ENCODE results near the gene DCST1. TPM values are rescaled to one million over a fixed set of nuclear protein-coding genes. Genes with fewer than 3 reads are reported as not detected.

The DCST1 gene
- total RNA-seq, 1 experiment from 2014 or later: not detected

GRCh38 chr1:155032886-155033285 lies 738 bp upstream of the DCST1 start:
- Histone ChIP-seq H3K9ac (ENCODE audit: low read length) (no peak overlapping the region), H3K27me3 (ENCODE audit: low read length) (no peaks in the 10 kb centered on the region), H2AFZ (ENCODE audit: low read length) (no peak overlapping the region), H3K9me3 (ENCODE audit: low read length) (no peaks in the 10 kb centered on the region), H3F3A (ENCODE audit: low read length, unreplicated experiment) (no peaks in the 10 kb centered on the region), H4K20me1 (ENCODE audit: low read length) (no peaks in the 10 kb centered on the region), H3K79me2 (ENCODE audit: low read length) (no peaks in the 10 kb centered on the region), H3K4me1 (ENCODE audit: insufficient read depth, low read length) (peaks cover 2% of the 10 kb centered on the region), H3K4me2 (ENCODE audit: low read length) (no peak overlapping the region), H3K27ac (ENCODE audit: low read length) (no peak overlapping the region), H3K9me2 (replicated peaks; ENCODE audit: low read length) (no peaks in the 10 kb centered on the region), H3K36me3 (ENCODE audit: low read depth, low read length) (no peaks in the 10 kb centered on the region), H3K4me3 (ENCODE audit: low read length) (no peak overlapping the region)
- intact Hi-C loops (cut with micrococcal nuclease): no loop called here
- ATAC-seq (no peak), DNase-seq (no peak)
- no TSS peak for BruUV-seq (replicated peaks)
- ChIA-PET CTCF (no interaction called here), POLR2A (ENCODE audit: unreplicated experiment) (no interaction called here)
- TF ChIP-seq EZH2phosphoT487 (IDR thresholded peaks at IDR 0.05; ENCODE audit: borderline replicate concordance, low read length) (no peak), EZH2 (IDR thresholded peaks at IDR 0.05; ENCODE audit: low read length, unreplicated experiment) (no peak), CTCF (conservative IDR thresholded peaks at IDR 0.05; ENCODE audit: low read depth, low read length) (no peak)

- Histone ChIP-seq H3K9me3 (ENCODE audit: low read length) (no peaks in the 10 kb centered on the region), H3K4me2 (ENCODE audit: low read length) (no peak overlapping the region), H3K27ac (ENCODE audit: low read length) (no peak overlapping the region), H4K20me1 (ENCODE audit: low read length) (no peaks in the 10 kb centered on the region), H3K4me1 (ENCODE audit: insufficient read depth, low read length) (peaks cover 18% of the 10 kb centered on the region), H3K79me2 (ENCODE audit: low read length) (no peaks in the 10 kb centered on the region), H3K9me2 (replicated peaks; ENCODE audit: low read length) (no peaks in the 10 kb centered on the region), H3K27me3 (ENCODE audit: low read length) (no peaks in the 10 kb centered on the region), H3K4me3 (ENCODE audit: low read length) (no peak overlapping the region), H2AFZ (ENCODE audit: low read length) (no peak overlapping the region), H3K9ac (ENCODE audit: low read length) (no peak overlapping the region), H3K36me3 (ENCODE audit: low read depth, low read length) (no peaks in the 10 kb centered on the region), H3F3A (ENCODE audit: low read length, unreplicated experiment) (no peaks in the 10 kb centered on the region)
- intact Hi-C loops (cut with micrococcal nuclease): no loop called here
- TF ChIP-seq EZH2 (IDR thresholded peaks at IDR 0.05; ENCODE audit: low read length, unreplicated experiment) (no peak), EZH2phosphoT487 (IDR thresholded peaks at IDR 0.05; ENCODE audit: borderline replicate concordance, low read length) (no peak), CTCF (conservative IDR thresholded peaks at IDR 0.05; ENCODE audit: low read depth, low read length) (no peak)
- BruUV-seq (replicated peaks): no TSS peak
- CTCF ChIA-PET: no interaction called here
- POLR2A ChIA-PET (ENCODE audit: unreplicated experiment): no interaction called here
- ATAC-seq: no peak
- no peak for DNase-seq
Measured at GRCh38 chr1:155034318-155035208, 939 bp downstream of the DCST1 start.

GRCh38 chr1:155035936-155036335 lies 2.3 kb downstream of the DCST1 start:
- ChIA-PET POLR2A (ENCODE audit: unreplicated experiment) (no interaction called here), CTCF (no interaction called here)
- no peaks in the 10 kb centered on the region for H3K9me2 ChIP-seq (replicated peaks; ENCODE audit: low read length)
- no TSS peak for BruUV-seq (replicated peaks)
- ATAC-seq (no peak), DNase-seq (no peak)
- H3K4me3 ChIP-seq (ENCODE audit: low read length): no peak overlapping the region
- no peaks in the 10 kb centered on the region for H4K20me1 ChIP-seq (ENCODE audit: low read length)
- H3K36me3 ChIP-seq (ENCODE audit: low read depth, low read length): no peaks in the 10 kb centered on the region
- no peak for TF ChIP-seq CTCF (conservative IDR thresholded peaks at IDR 0.05; ENCODE audit: low read depth, low read length)
- TF ChIP-seq EZH2phosphoT487 (IDR thresholded peaks at IDR 0.05; ENCODE audit: borderline replicate concordance, low read length): no peak
- no peak for TF ChIP-seq EZH2 (IDR thresholded peaks at IDR 0.05; ENCODE audit: low read length, unreplicated experiment)
- no peaks in the 10 kb centered on the region for H3K79me2 ChIP-seq (ENCODE audit: low read length)
- peaks cover 18% of the 10 kb centered on the region for H3K4me1 ChIP-seq (ENCODE audit: insufficient read depth, low read length)
- H3K9ac ChIP-seq (ENCODE audit: low read length): no peak overlapping the region
- no peaks in the 10 kb centered on the region for H3F3A ChIP-seq (ENCODE audit: low read length, unreplicated experiment)
- H2AFZ ChIP-seq (ENCODE audit: low read length): no peak overlapping the region
- intact Hi-C loops (cut with micrococcal nuclease): no loop called here
- H3K9me3 ChIP-seq (ENCODE audit: low read length): no peaks in the 10 kb centered on the region
- H3K4me2 ChIP-seq (ENCODE audit: low read length): no peak overlapping the region
- H3K27ac ChIP-seq (ENCODE audit: low read length): no peak overlapping the region
- H3K27me3 ChIP-seq (ENCODE audit: low read length): no peaks in the 10 kb centered on the region
